CD8-positive, alpha-beta memory T cell (primary cell): Measurements from ENCODE around the gene SBK1. TPM values are rescaled to one million over a fixed set of nuclear protein-coding genes. Genes with fewer than 3 reads are reported as not detected.

ENCODE experiments used
- CTCF ChIA-PET: fragments of 350-600 bp; sonication (Branson Sonifier 250); formaldehyde crosslinking; loops from one replicate; lab custom pipeline; 2021; ENCODE audit warnings: antibody characterized with exemption; lab: Charles Lee
- POLR2A ChIA-PET: fragments of 350-600 bp; sonication (Branson Sonifier 250); formaldehyde crosslinking; loops from one replicate; lab custom pipeline; 2021; ENCODE audit warnings: antibody characterized with exemption; lab: Charles Lee
- DNase-seq, 5 donors: peaks; one replicate each; pipeline versions ENCODE4 v3.0.0 to v3.0.0-alpha.2; 2020 to 2022; ENCODE audit warnings: mixed read lengths in 1 of 5
- H3K27ac ChIP-seq: one replicate; pipeline ENCODE4 v1.7.0; 2013; ENCODE audit warnings: low read depth, mild to moderate bottlenecking, low read length, moderate library complexity
- H3K27me3 ChIP-seq: 2 replicates; pipeline ENCODE4 v1.7.0; 2013; ENCODE audit warnings: low read length, mild to moderate bottlenecking; ENCODE audit not compliant: insufficient read depth, poor library complexity, severe bottlenecking
- H3K36me3 ChIP-seq: 2 replicates; pipeline ENCODE4 v1.7.0; 2013; ENCODE audit warnings: mild to moderate bottlenecking, low read length, moderate library complexity; ENCODE audit not compliant: insufficient read depth
- H3K4me1 ChIP-seq: 2 replicates; pipeline ENCODE4 v1.7.0; 2013; ENCODE audit warnings: mild to moderate bottlenecking, low read length, moderate library complexity; ENCODE audit not compliant: insufficient read depth
- H3K4me3 ChIP-seq: 2 replicates; pipeline ENCODE4 v1.7.0; 2013; ENCODE audit warnings: mild to moderate bottlenecking, low read length
- H3K9me3 ChIP-seq: 2 replicates; pipeline ENCODE4 v1.7.0; 2013; ENCODE audit warnings: mild to moderate bottlenecking, low read length
- H3K27ac Mint-ChIP-seq, 8 donors: one replicate each; pipeline ENCODE4 v1.8.0; 2020 to 2021; ENCODE audit warnings: mixed read lengths in 8 of 8, mild to moderate bottlenecking in 6 of 8, inconsistent platforms in 3 of 8, moderate library complexity in 3 of 8
- H3K27me3 Mint-ChIP-seq, 2 donors: one replicate each; pipeline ENCODE4 v1.8.0; 2020 to 2021; ENCODE audit warnings: mixed read lengths in 2 of 2, mild to moderate bottlenecking in 1 of 2, moderate library complexity in 1 of 2
- H3K36me3 Mint-ChIP-seq, 3 donors: one replicate each; pipeline ENCODE4 v1.8.0; 2020 to 2021; ENCODE audit warnings: mixed read lengths in 3 of 3, inconsistent platforms in 1 of 3, mild to moderate bottlenecking in 1 of 3
- H3K4me1 Mint-ChIP-seq, 3 donors: one replicate each; pipeline ENCODE4 v1.8.0; 2020 to 2021; ENCODE audit warnings: mixed read lengths in 3 of 3, inconsistent platforms in 1 of 3, mild to moderate bottlenecking in 1 of 3
- H3K4me3 Mint-ChIP-seq, 7 donors: one replicate each; pipeline ENCODE4 v1.8.0; 2020 to 2021; ENCODE audit warnings: mixed read lengths in 7 of 7, mild to moderate bottlenecking in 6 of 7, moderate library complexity in 4 of 7, inconsistent platforms in 2 of 7
- H3K9me3 Mint-ChIP-seq, 5 donors: one replicate each; pipeline ENCODE4 v1.8.0; 2020 to 2022; ENCODE audit warnings: mixed read lengths in 5 of 5, mild to moderate bottlenecking in 3 of 5, moderate library complexity in 2 of 5, inconsistent platforms in 1 of 5
- polyA plus RNA-seq: library from polyadenylated mRNA; unstranded; fragments of 300-500 nt; fragmentation: Illumina TruSeq; gene quantifications from one replicate; pipeline ENCODE4 v1.2.3, GENCODE V29; 2021
- total RNA-seq, 2 experiments: library from RNA; stranded (reverse); gene quantifications; one replicate each; pipeline ENCODE4 v1.2.3, GENCODE V29; 2021

SBK1 gene
- total and polyA plus RNA-seq, 3 experiments from 2014 or later = 3.9 to 20.3 (median 4.1) TPM

DNA sequence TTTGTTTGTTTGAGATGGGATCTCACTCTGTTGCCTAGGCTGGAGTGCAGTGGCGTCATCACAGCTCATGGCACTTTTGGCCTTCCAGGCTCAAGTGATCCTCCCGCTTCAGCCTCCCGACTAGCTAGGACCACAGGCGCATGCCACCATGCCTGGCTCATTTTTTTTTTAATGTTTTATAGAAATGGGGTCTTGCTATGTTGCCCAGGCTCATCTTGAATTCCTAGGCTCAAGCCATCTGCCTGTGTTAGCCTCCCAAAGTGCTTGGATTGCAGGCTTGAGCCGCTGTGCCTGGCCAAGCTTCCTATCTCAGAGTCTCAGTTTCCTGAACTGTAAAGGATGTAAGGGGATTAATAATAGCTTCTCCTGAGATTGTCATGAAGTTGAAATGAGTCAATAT is 8.0 kb downstream of the SBK1 start:
- Mint-ChIP-seq H3K4me3 (peak overlapping the region in 2 of 7 donors; percentile 13 to 49), H3K4me1 (peaks cover 66 to 87% (median 82%) of the 10 kb centered on the region in 3 donors), H3K36me3 (peaks cover 3 to 29% (median 11%) of the 10 kb centered on the region in 3 donors), H3K27ac (peak overlapping the region in 6 of 8 donors; percentile 61 to 89 (median 76)), H3K9me3 (no peaks in the 10 kb centered on the region), H3K27me3 (no peaks in the 10 kb centered on the region)
- peaks cover 3% of the 10 kb centered on the region for H3K36me3 ChIP-seq
- no peak overlapping the region for H3K4me3 ChIP-seq
- CTCF ChIA-PET = interaction anchor here (1.6 to 4.9 kb wide), 3 partner anchors 16 to 26 kb away, joined by 4 to 27 read pairs (median 7); no protein-coding TSS in a partner anchor
- no peaks in the 10 kb centered on the region for H3K27me3 ChIP-seq
- peaks cover 66% of the 10 kb centered on the region for H3K4me1 ChIP-seq
- POLR2A ChIA-PET = no interaction called here
- no peak overlapping the region for H3K27ac ChIP-seq
- no peak for DNase-seq
- H3K9me3 ChIP-seq = no peaks in the 10 kb centered on the region

DNA sequence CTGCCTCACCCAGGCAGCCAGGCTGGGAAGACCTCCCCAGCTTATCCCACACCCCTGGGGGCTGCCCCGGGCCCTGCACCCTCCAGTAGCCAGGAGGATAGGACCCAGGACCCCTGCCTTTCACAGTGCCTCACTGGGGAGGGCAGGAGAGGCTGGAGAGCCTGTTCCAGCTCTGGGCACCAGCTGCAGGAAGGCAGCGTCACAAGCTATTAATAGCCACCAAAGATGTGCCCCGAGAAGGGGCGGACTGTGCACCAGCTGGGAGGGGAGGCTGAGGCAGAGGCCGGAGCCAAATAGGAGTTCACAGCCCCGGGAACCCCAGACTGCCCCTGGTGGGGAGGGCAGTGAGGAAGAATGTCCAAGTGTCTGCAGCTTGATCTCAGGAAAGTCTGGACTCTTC is 8.8 kb downstream of the SBK1 start:
- Mint-ChIP-seq H3K27ac (peak overlapping the region in 5 of 8 donors; percentile 54 to 86 (median 68)), H3K36me3 (peaks cover 3 to 34% (median 16%) of the 10 kb centered on the region in 3 donors), H3K4me3 (peak overlapping the region in 1 of 7 donors; percentile 78), H3K4me1 (peaks cover 68 to 88% (median 84%) of the 10 kb centered on the region in 3 donors), H3K27me3 (no peaks in the 10 kb centered on the region), H3K9me3 (no peaks in the 10 kb centered on the region)
- ChIA-PET POLR2A (no interaction called here), CTCF (interaction anchor here (0.7 to 4.9 kb wide), 4 partner anchors 10 to 26 kb away, joined by 4 to 27 read pairs (median 6); no protein-coding TSS in a partner anchor)
- DNase-seq = no peak
- H3K36me3 ChIP-seq = peaks cover 3% of the 10 kb centered on the region
- no peak overlapping the region for H3K4me3 ChIP-seq
- no peaks in the 10 kb centered on the region for H3K27me3 ChIP-seq
- H3K27ac ChIP-seq = no peak overlapping the region
- H3K4me1 ChIP-seq = peaks cover 58% of the 10 kb centered on the region
- no peaks in the 10 kb centered on the region for H3K9me3 ChIP-seq

DNA sequence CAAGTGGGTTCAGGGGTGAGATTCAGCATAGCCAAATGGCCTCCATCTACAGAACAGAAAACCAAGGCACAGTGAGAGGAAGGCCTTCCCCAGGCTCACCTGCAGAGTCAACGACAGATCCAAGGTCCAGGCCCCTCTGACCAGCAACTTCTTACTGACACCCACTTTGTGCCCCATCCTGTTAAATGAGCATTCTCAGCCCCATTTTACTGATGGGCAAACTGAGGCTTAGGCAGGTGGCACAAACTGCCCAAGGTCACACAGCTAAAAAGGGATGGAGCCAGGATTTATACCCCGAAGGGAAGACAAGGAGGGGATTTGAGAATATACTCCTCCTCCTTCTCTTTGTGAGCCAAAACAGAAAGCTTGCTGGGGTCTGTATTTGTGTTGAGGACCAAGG is 9.3 kb downstream of the SBK1 start:
- peaks cover 53% of the 10 kb centered on the region for H3K4me1 ChIP-seq
- H3K4me1 Mint-ChIP-seq = peaks cover 68 to 89% (median 85%) of the 10 kb centered on the region in 3 donors
- H3K9me3 Mint-ChIP-seq = no peaks in the 10 kb centered on the region
- DNase-seq = no peak
- no peaks in the 10 kb centered on the region for H3K9me3 ChIP-seq
- no peak overlapping the region for H3K4me3 ChIP-seq
- H3K27ac ChIP-seq = no peak overlapping the region
- peaks cover 3 to 34% (median 17%) of the 10 kb centered on the region in 3 donors for H3K36me3 Mint-ChIP-seq
- CTCF ChIA-PET = interaction anchor here (1.6 to 4.9 kb wide), 3 partner anchors 15 to 25 kb away, joined by 4 to 27 read pairs (median 7); no protein-coding TSS in a partner anchor
- no peaks in the 10 kb centered on the region for H3K27me3 Mint-ChIP-seq
- peaks cover 3% of the 10 kb centered on the region for H3K36me3 ChIP-seq
- peak overlapping the region; percentile 24 to 93 (median 75) for H3K27ac Mint-ChIP-seq
- no peaks in the 10 kb centered on the region for H3K27me3 ChIP-seq
- POLR2A ChIA-PET = no interaction called here
- H3K4me3 Mint-ChIP-seq = no peak overlapping the region

DNA sequence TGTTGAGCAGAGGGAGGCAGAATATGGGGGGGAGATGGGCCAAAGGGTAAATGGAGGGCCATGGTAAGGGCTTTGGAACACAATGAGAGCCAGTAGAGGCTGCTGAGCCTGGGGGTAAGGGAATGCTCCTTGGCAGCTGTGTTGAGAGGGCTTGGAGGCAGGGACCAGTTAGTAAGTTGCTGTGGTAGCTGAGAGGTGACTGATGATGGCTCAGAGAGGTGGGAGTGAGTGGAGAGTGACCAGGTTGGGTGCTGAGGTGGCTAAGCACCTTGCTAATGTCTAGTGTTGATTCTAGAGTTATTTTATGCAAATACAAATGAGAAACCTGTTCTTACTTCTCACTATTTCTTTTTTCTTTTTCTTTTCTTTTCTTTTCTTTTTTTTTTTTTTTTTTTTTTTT is 10.8 kb downstream of the SBK1 start:
- Mint-ChIP-seq H3K27ac (peak overlapping the region; percentile 5 to 89 (median 60)), H3K36me3 (peaks cover 3 to 35% (median 15%) of the 10 kb centered on the region in 3 donors), H3K27me3 (no peaks in the 10 kb centered on the region), H3K4me3 (peak overlapping the region in 1 of 7 donors; percentile 72), H3K4me1 (peaks cover 60 to 86% (median 76%) of the 10 kb centered on the region in 3 donors), H3K9me3 (no peaks in the 10 kb centered on the region)
- Histone ChIP-seq H3K36me3 (peaks cover 3% of the 10 kb centered on the region), H3K4me1 (peaks cover 38% of the 10 kb centered on the region), H3K27me3 (no peaks in the 10 kb centered on the region), H3K27ac (no peak overlapping the region), H3K9me3 (no peaks in the 10 kb centered on the region), H3K4me3 (no peak overlapping the region)
- no peak for DNase-seq
- ChIA-PET CTCF (interaction anchor here (0.7 to 4.9 kb wide), 3 partner anchors 12 to 26 kb away, joined by 4 to 27 read pairs (median 5); no protein-coding TSS in a partner anchor), POLR2A (interaction anchor here (0.8 kb wide), 1 partner anchor 10 kb away, joined by 9 read pairs; the partner anchor contains the start of gene SBK1)

DNA sequence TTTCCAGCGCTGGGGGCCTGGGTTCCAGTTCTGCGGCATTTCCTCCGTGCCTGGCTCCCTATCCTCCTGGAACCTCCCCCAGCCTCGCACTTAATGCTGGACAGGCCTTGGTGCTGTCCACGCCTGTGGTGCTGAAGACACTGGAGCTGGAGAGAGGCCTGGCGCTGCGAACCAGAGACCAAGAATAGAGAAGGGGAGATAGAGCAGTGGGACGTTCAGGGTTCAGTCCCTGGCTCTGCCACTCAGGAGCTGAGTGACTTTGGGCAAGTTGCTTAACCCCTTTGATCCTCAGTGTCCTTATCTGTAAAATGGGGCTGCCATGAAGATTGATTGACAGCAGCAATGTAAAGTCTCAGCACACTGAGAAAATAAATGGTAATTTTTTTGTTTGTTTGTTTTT is 11.9 kb downstream of the SBK1 start:
- H3K9me3 Mint-ChIP-seq = no peaks in the 10 kb centered on the region
- no peak for DNase-seq
- H3K4me3 Mint-ChIP-seq = peak overlapping the region in 1 of 7 donors; percentile 62
- peak overlapping the region in 3 of 8 donors; percentile 14 to 72 (median 54) for H3K27ac Mint-ChIP-seq
- CTCF ChIA-PET = interaction anchor here (0.8 to 1.0 kb wide), 2 partner anchors 12 to 14 kb away, joined by 3 read pairs; no protein-coding TSS in a partner anchor
- H3K4me1 Mint-ChIP-seq = peaks cover 61 to 82% (median 76%) of the 10 kb centered on the region in 3 donors
- no peaks in the 10 kb centered on the region for H3K9me3 ChIP-seq
- H3K27ac ChIP-seq = no peak overlapping the region
- no peaks in the 10 kb centered on the region for H3K27me3 ChIP-seq
- POLR2A ChIA-PET = no interaction called here
- H3K27me3 Mint-ChIP-seq = no peaks in the 10 kb centered on the region
- H3K4me3 ChIP-seq = no peak overlapping the region
- peaks cover 10 to 39% (median 20%) of the 10 kb centered on the region in 3 donors for H3K36me3 Mint-ChIP-seq
- peaks cover 3% of the 10 kb centered on the region for H3K36me3 ChIP-seq
- H3K4me1 ChIP-seq = peaks cover 36% of the 10 kb centered on the region

DNA sequence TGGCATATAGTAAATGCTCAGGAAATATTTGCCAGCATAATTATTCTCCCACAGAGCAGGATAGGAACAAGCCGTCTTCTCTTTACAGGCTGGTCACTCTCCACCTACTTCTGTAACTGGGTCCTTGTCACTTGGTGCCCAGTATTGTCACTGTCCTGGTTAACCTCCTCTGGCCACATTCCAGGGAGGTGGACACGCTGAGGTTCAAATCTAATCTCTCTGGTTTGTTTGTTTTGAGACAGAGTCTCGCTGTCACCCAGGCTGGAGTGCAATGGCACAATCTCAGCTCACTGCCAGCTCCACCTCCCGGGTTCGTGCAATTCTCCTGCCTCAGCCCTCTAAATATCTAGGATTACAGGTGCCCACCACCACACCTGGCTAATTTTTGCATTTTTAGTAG is 15.6 kb downstream of the SBK1 start:
- H3K4me1 ChIP-seq = peaks cover 47% of the 10 kb centered on the region
- H3K4me3 Mint-ChIP-seq = no peak overlapping the region
- H3K27me3 Mint-ChIP-seq = no peaks in the 10 kb centered on the region
- H3K27ac Mint-ChIP-seq = peak overlapping the region in 7 of 8 donors; percentile 59 to 94 (median 86)
- no peak overlapping the region for H3K27ac ChIP-seq
- no peaks in the 10 kb centered on the region for H3K36me3 ChIP-seq
- H3K27me3 ChIP-seq = no peaks in the 10 kb centered on the region
- ChIA-PET CTCF (interaction anchor here (1.0 to 15.0 kb wide), 3 partner anchors 10 to 31 kb away, joined by 3 to 210 read pairs (median 3); no protein-coding TSS in a partner anchor), POLR2A (no interaction called here)
- H3K9me3 Mint-ChIP-seq = no peaks in the 10 kb centered on the region
- no peak overlapping the region for H3K4me3 ChIP-seq
- peaks cover 69 to 83% (median 77%) of the 10 kb centered on the region in 3 donors for H3K4me1 Mint-ChIP-seq
- H3K36me3 Mint-ChIP-seq = peaks cover 20 to 34% (median 23%) of the 10 kb centered on the region in 3 donors
- H3K9me3 ChIP-seq = no peaks in the 10 kb centered on the region
- DNase-seq = no peak

DNA sequence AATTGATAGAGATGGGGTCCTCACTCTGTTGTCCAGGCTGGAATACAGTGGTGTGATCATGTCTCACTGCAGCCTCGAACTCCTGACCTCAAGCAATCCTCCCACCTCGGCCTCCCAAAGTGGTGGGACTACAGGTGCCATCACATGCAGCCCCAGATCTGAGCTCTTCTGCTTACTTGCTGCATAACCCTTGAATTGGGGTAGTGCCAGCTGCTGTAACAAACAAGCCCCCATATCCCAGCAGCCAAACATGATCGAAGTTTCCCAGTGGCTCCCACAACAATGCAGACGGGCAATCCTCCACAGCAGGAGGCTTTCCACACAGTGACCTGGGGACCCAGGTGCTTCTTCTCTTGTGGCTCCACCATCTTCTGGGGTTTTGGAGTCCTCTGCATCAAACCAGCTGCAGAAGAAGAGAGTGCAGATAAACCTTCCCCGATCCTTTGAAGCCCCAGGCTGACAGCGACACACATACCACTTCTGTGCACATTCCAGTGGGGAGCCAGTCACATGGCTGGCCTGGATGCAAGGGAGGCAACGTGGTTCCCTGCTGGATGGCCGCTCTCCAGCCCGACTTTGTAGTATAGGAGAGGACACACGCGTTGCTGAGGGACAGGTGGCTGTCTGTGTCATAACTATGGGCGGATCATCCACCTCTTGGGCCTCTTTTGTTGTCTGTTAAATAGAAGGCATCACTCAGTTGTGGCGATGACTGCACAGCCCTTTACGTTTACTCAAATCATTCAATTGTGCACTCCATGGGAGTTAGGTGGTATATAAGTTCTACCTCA is 16.7 kb downstream of the SBK1 start:
- H3K27ac ChIP-seq = no peak overlapping the region
- ChIA-PET CTCF (interaction anchor here (1.0 to 15.0 kb wide), 8 partner anchors 10 to 172 kb away, joined by 3 to 210 read pairs (median 4); no protein-coding TSS in a partner anchor), POLR2A (interaction anchor here (1.6 to 3.3 kb wide), 4 partner anchors 16 to 32 kb away, joined by 3 to 24 read pairs (median 13); partner anchors contain the start of gene SBK1)
- Mint-ChIP-seq H3K4me3 (peak overlapping the region in 4 of 7 donors; percentile 29 to 70 (median 52)), H3K4me1 (peaks cover 68 to 83% (median 71%) of the 10 kb centered on the region in 3 donors), H3K9me3 (no peaks in the 10 kb centered on the region), H3K36me3 (peaks cover 20 to 30% (median 21%) of the 10 kb centered on the region in 3 donors), H3K27me3 (no peaks in the 10 kb centered on the region), H3K27ac (peak overlapping the region; percentile 94 to 98 (median 96))
- no peaks in the 10 kb centered on the region for H3K36me3 ChIP-seq
- H3K27me3 ChIP-seq = no peaks in the 10 kb centered on the region
- H3K4me1 ChIP-seq = peaks cover 52% of the 10 kb centered on the region
- DNase-seq = no peak
- H3K4me3 ChIP-seq = peak overlapping the region; percentile 24
- no peaks in the 10 kb centered on the region for H3K9me3 ChIP-seq
